Muscle of leg (tissue), 11 donors: ENCODE results near the gene MX1. TPM values are rescaled to one million over a fixed set of nuclear protein-coding genes. Genes with fewer than 3 reads are reported as not detected.
A peak's percentile ranks its signal among the peaks of the same experiment; 100 is the strongest.

Experiments used
- DNase-seq: peaks from one replicate; pipeline ENCODE4 v3.0.0; 2013
- H3K27ac ChIP-seq: one replicate; pipeline ENCODE4 v1.5.1; 2013; ENCODE audit warnings: mild to moderate bottlenecking, low read length, control low read depth
- H3K27me3 ChIP-seq: one replicate; pipeline ENCODE4 v1.6.1; 2013; ENCODE audit warnings: low read length; ENCODE audit not compliant: control insufficient read depth, insufficient read depth
- H3K36me3 ChIP-seq: one replicate; pipeline ENCODE4 v1.6.1; 2013; ENCODE audit warnings: low read length; ENCODE audit not compliant: control insufficient read depth, insufficient read depth
- H3K4me1 ChIP-seq: one replicate; pipeline ENCODE4 v1.6.1; 2013; ENCODE audit warnings: low read length; ENCODE audit not compliant: control insufficient read depth, insufficient read depth
- H3K4me3 ChIP-seq: one replicate; pipeline ENCODE4 v1.5.1; 2013; ENCODE audit warnings: low read length, control low read depth
- H3K9me3 ChIP-seq: replicated peaks from 2 replicates; pipeline ENCODE4 v1.6.1; 2013; ENCODE audit warnings: low read depth, low read length; ENCODE audit not compliant: control insufficient read depth
- WGBS: methylation state at CpG from one replicate; pipeline ENCODE4 v1.1.5; 2013; ENCODE audit warnings: missing lambda C conversion rate; ENCODE audit not compliant: insufficient coverage; 5-methylcytosine and 5-hydroxymethylcytosine counted together
- polyA plus RNA-seq, 8 donors: library from polyadenylated mRNA; unstranded; fragments of 120-200 nt; gene quantifications; one replicate each; pipeline versions ENCODE4 v1.2.1 to v1.2.3, GENCODE V29; 2013; ENCODE audit warnings: inconsistent platforms in 1 of 8, low replicate concordance in 1 of 8; ENCODE audit not compliant: insufficient read length in 8 of 8, insufficient read depth in 1 of 8
- total RNA-seq: library from RNA; stranded (reverse); fragments of 120-200 nt; gene quantifications from one replicate; pipeline ENCODE4 v1.2.4, GENCODE V29; 2013

The MX1 gene
- total and polyA plus RNA-seq, 9 donors, result 1.7 to 6.2 (median 3.8) TPM

DNA sequence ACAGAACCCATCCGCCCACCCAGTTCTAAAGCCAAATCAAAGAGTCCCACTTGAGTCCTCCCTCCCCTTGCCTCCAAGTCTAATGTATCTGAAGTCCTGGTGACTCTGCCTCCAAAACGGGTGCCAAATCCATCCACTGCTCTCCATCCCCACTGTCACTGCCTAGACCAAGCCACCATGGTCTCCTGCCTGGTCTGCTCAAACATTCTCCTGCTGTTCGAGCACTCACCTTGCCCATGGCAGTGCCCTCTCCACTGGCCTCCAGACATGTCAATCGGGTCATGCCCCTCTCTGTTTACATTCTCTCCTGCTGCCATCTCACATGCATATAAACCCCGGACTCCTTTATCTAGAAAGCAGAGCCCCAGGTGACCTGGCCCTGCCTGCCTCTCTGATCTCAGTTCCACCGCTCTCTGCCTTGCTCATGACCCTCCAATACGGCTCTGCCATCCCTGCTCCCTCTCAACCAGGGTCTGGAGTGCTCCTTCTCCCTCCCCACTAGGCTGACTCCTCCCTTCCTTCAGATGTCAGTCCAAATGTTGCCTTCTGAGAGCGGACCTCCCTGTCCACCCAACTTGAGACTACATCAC, 32.1 kb upstream of the MX1 start:
- H3K27ac ChIP-seq, result no peak overlapping the region
- DNase-seq, result no peak
- H3K9me3 ChIP-seq, result no peaks in the 10 kb centered on the region
- peaks cover 13% of the 10 kb centered on the region for H3K36me3 ChIP-seq
- H3K4me1 ChIP-seq, result no peaks in the 10 kb centered on the region
- H3K27me3 ChIP-seq, result no peaks in the 10 kb centered on the region
- 85% methylated on average over 8 of the region's 8 CpGs for WGBS
- H3K4me3 ChIP-seq, result no peak overlapping the region

GRCh38 chr21:41396558-41397075, 29.4 kb upstream of the MX1 start:
- 41% methylated on average over 3 of the region's 7 CpGs for WGBS
- Histone ChIP-seq H3K9me3 (no peaks in the 10 kb centered on the region), H3K4me1 (no peaks in the 10 kb centered on the region), H3K36me3 (peaks cover 17% of the 10 kb centered on the region), H3K27me3 (peaks cover 3% of the 10 kb centered on the region), H3K4me3 (no peak overlapping the region), H3K27ac (no peak overlapping the region)
- DNase-seq, result peak; percentile 31

DNA sequence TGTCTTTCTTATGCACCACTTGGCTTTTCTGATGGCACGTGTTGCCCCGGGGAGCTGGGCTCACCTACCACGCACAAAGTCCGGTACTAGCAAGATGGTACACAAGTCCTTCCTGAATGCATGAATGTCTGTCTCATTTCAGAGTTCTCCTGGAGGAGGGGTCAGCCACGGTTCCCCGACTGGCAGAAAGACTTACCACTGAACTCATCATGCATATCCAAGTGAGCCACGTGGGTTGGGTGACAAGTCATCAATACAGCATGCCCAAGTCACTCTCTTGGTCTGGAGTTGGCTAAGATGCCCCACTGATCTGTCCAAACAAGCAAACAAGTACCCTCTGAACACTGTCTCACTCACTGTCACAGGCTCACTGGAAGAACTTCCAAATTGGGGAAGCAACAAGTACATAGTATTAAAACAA, 28.6 kb upstream of the MX1 start:
- Histone ChIP-seq H3K27me3 (peaks cover 3% of the 10 kb centered on the region), H3K27ac (no peak overlapping the region), H3K36me3 (peaks cover 20% of the 10 kb centered on the region), H3K4me1 (no peaks in the 10 kb centered on the region), H3K4me3 (no peak overlapping the region), H3K9me3 (no peaks in the 10 kb centered on the region)
- no peak for DNase-seq
- 84% methylated on average over 7 of the region's 7 CpGs for WGBS

DNA sequence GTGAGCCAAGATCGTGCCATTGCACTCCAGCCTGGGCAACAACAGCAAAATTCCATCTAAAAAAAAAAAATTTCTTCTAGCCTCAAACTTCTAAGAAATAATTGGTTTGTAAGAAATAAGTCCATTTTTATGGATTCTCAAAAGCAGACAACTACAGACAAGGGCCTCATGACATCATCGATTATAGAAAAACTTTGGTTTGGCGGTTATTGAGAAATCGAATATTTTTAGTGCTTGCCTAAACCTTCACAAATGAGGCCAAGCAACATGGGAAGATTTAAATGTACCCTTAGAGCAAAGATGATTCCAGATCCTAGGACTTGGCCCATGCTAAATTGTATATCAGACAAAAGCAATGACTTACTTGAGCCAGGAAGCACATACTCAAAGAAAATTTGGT, 27.8 kb upstream of the MX1 start:
- Histone ChIP-seq H3K27ac (no peak overlapping the region), H3K36me3 (peaks cover 20% of the 10 kb centered on the region), H3K4me1 (no peaks in the 10 kb centered on the region), H3K9me3 (no peaks in the 10 kb centered on the region), H3K4me3 (no peak overlapping the region), H3K27me3 (peaks cover 3% of the 10 kb centered on the region)
- WGBS, result no CpG with 5 or more reads among the region's 4 CpGs
- no peak for DNase-seq

DNA sequence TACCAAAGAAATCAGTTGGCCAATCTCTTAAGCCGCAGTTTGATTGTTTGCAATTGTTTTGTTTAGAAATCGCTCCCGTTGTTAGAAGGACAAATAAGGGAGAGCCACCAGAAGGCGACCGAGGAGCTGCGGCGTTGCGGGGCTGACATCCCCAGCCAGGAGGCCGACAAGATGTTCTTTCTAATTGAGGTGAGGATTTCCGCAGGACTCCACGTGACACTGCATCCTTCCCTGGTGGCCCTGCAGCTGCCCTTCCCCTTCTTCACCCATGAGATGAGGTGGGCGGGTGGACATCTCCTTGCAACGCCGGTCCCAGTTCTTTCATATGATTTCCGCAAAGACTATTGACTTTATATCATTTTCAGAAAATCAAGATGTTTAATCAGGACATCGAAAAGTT, 27.2 kb upstream of the MX1 start:
- no peak for DNase-seq
- peaks cover 20% of the 10 kb centered on the region for H3K36me3 ChIP-seq
- WGBS, result 96% methylated on average over 7 of the region's 16 CpGs

DNA sequence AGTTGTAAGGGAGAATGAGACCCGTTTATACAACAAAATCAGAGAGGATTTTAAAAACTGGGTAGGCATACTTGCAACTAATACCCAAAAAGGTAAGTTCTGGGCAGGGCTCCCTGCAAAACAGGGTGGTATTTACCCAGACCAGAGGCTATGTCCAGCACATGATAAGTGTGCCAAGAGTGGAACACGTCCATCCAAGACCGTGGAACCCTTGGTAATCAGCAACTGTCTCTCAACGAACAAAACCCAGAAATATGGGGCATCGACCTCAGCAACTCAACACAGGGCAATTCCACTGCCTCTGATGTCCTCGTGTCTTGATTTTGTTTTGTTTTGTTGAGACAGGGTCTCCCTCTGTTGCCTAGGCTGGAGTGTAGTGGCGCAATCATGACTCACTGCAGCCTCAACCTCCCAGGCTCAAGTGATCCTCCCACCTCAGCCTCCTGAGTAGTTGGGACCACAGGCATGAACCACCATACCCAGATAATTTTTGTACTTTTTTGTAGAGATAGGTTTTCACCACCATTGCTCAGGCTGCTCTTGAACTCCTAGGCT, 26.7 kb upstream of the MX1 start:
- H3K9me3 ChIP-seq, result no peaks in the 10 kb centered on the region
- DNase-seq, result no peak
- H3K4me1 ChIP-seq, result no peaks in the 10 kb centered on the region
- H3K4me3 ChIP-seq, result no peak overlapping the region
- H3K27me3 ChIP-seq, result peaks cover 5% of the 10 kb centered on the region
- 80% methylated on average over 1 of the region's 7 CpGs for WGBS
- H3K27ac ChIP-seq, result no peak overlapping the region
- H3K36me3 ChIP-seq, result peaks cover 20% of the 10 kb centered on the region

More for the DNA sequence above, 27.2 kb upstream of the MX1 start:
- Histone ChIP-seq H3K27ac (no peak overlapping the region), H3K4me1 (no peaks in the 10 kb centered on the region), H3K9me3 (no peaks in the 10 kb centered on the region), H3K27me3 (peaks cover 5% of the 10 kb centered on the region), H3K4me3 (no peak overlapping the region)

DNA sequence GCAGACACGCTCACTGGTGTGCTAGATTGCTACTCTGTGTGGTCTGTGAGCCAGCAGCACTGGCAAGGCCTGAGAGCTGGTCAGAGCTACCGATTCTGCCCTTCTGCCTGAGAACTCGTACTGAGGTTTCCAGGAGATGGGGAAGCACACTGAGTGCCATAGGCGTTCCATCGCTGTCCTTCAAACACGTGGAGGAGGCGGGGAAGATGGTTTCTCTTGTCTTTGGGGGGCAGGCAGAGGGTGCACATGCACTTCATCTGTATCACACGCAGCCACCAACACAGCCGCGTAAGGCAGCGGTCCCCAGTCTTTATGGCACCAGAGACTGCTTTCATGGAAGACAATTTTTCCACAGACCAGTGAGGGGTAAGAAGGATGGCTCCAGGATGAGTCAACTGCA, 23.8 kb upstream of the MX1 start:
- peaks cover 7% of the 10 kb centered on the region for H3K27me3 ChIP-seq
- no peaks in the 10 kb centered on the region for H3K9me3 ChIP-seq
- H3K4me1 ChIP-seq, result no peaks in the 10 kb centered on the region
- H3K36me3 ChIP-seq, result peaks cover 15% of the 10 kb centered on the region
- no peak overlapping the region for H3K4me3 ChIP-seq
- 85% methylated on average over 5 of the region's 11 CpGs for WGBS
- DNase-seq, result no peak
- no peak overlapping the region for H3K27ac ChIP-seq

- no peaks in the 10 kb centered on the region for H3K4me1 ChIP-seq
- H3K27ac ChIP-seq, result no peak overlapping the region
- peaks cover 13% of the 10 kb centered on the region for H3K36me3 ChIP-seq
- WGBS, result 85% methylated on average over 8 of the region's 10 CpGs
- peaks cover 7% of the 10 kb centered on the region for H3K27me3 ChIP-seq
- no peaks in the 10 kb centered on the region for H3K9me3 ChIP-seq
- no peak for DNase-seq
- H3K4me3 ChIP-seq, result no peak overlapping the region
Measured at GRCh38 chr21:41402796-41403195, 23.2 kb upstream of the MX1 start.

GRCh38 chr21:41403331-41403730, 22.7 kb upstream of the MX1 start:
- Histone ChIP-seq H3K4me3 (no peak overlapping the region), H3K27ac (no peak overlapping the region), H3K4me1 (no peaks in the 10 kb centered on the region), H3K36me3 (peaks cover 15% of the 10 kb centered on the region), H3K9me3 (no peaks in the 10 kb centered on the region), H3K27me3 (peaks cover 7% of the 10 kb centered on the region)
- DNase-seq, result no peak
- WGBS, result 76% methylated on average over 4 of the region's 9 CpGs

- Histone ChIP-seq H3K4me3 (no peak overlapping the region), H3K27me3 (peaks cover 7% of the 10 kb centered on the region), H3K9me3 (no peaks in the 10 kb centered on the region), H3K27ac (no peak overlapping the region), H3K4me1 (no peaks in the 10 kb centered on the region), H3K36me3 (peaks cover 15% of the 10 kb centered on the region)
- WGBS, result 77% methylated on average over 10 of the region's 10 CpGs
- DNase-seq, result no peak
Measured at GRCh38 chr21:41403966-41404365, 22.1 kb upstream of the MX1 start.
